Fibroblast of upper back skin (primary cell): ENCODE results near the gene KLHL35.

Experiments
- DNase-seq: peaks from one replicate; pipeline ENCODE4 v3.0.0-alpha.2; 2013

Gene KLHL35

GRCh38 chr11:75468534-75469340, 35.7 kb upstream of the KLHL35 start:
- DNase-seq = peak; percentile 65

GRCh38 chr11:75467881-75468280, 34.9 kb upstream of the KLHL35 start:
- no peak for DNase-seq

GRCh38 chr11:75467311-75467710, 34.3 kb upstream of the KLHL35 start:
- no peak for DNase-seq

GRCh38 chr11:75465701-75466531, 32.9 kb upstream of the KLHL35 start:
- peak; percentile 82 for DNase-seq

- DNase-seq = no peak
These were observed 30.2 kb upstream of the KLHL35 start for GRCh38 chr11:75463106-75463774.

GRCh38 chr11:75462117-75462653, 29.2 kb upstream of the KLHL35 start:
- DNase-seq = peak; percentile 25

GRCh38 chr11:75461151-75461550, 28.1 kb upstream of the KLHL35 start:
- no peak for DNase-seq

GRCh38 chr11:75456596-75457183, 23.7 kb upstream of the KLHL35 start:
- no peak for DNase-seq

GRCh38 chr11:75454987-75455386, 22.0 kb upstream of the KLHL35 start:
- DNase-seq = no peak

- DNase-seq = peak; percentile 95
These were observed 21.1 kb upstream of the KLHL35 start for GRCh38 chr11:75453916-75454655.

- DNase-seq = no peak
These were observed 18.1 kb upstream of the KLHL35 start for GRCh38 chr11:75450826-75451821.

- DNase-seq = no peak
These were observed 17.2 kb upstream of the KLHL35 start for GRCh38 chr11:75450236-75450635.

- DNase-seq = no peak
These were observed 16.8 kb upstream of the KLHL35 start for GRCh38 chr11:75449776-75450175.

- DNase-seq = no peak
These were observed 16.3 kb upstream of the KLHL35 start for GRCh38 chr11:75449271-75449670.

- DNase-seq = no peak
These were observed 14.4 kb upstream of the KLHL35 start for GRCh38 chr11:75447415-75447814.

- peak; percentile 51 for DNase-seq
These were observed 12.4 kb upstream of the KLHL35 start for GRCh38 chr11:75445315-75445953.

- DNase-seq = no peak
These were observed 10.0 kb upstream of the KLHL35 start for GRCh38 chr11:75443043-75443442.

- no peak for DNase-seq
These were observed 9.3 kb upstream of the KLHL35 start for GRCh38 chr11:75442161-75442885.

GRCh38 chr11:75441804-75442132, 8.8 kb upstream of the KLHL35 start:
- no peak for DNase-seq
